ENCODE results near the gene GGNBP2. TPM values are rescaled to one million over a fixed set of nuclear protein-coding genes. Genes with fewer than 3 reads are reported as not detected.

The GGNBP2 gene
- total RNA-seq, 1 donor from 2014 or later, result 41.7 TPM

- peaks cover 9% of the 10 kb centered on the region for H3K4me1 ChIP-seq
- no peak for DNase-seq
- no peaks in the 10 kb centered on the region for H3K9me3 ChIP-seq (replicated peaks)
- H3K27ac ChIP-seq (replicated peaks), result no peak overlapping the region
- intact Hi-C loops (cut with micrococcal nuclease), result no loop called here
- peaks cover 65% of the 10 kb centered on the region for H3K36me3 ChIP-seq
- TF ChIP-seq CTCF (IDR thresholded peaks at IDR 0.05; ENCODE audit: borderline replicate concordance), result no peak
- H3K27me3 ChIP-seq (ENCODE audit: low read depth), result no peaks in the 10 kb centered on the region
- no peak overlapping the region for H3K4me3 ChIP-seq
Measured at GRCh38 chr17:36510636-36511035, 34.1 kb upstream of the GGNBP2 start.

GRCh38 chr17:36511216-36511615 lies 33.5 kb upstream of the GGNBP2 start:
- DNase-seq, result no peak
- H3K27ac ChIP-seq (replicated peaks), result no peak overlapping the region
- intact Hi-C loops (cut with micrococcal nuclease), result no loop called here
- peaks cover 65% of the 10 kb centered on the region for H3K36me3 ChIP-seq
- no peaks in the 10 kb centered on the region for H3K27me3 ChIP-seq (ENCODE audit: low read depth)
- H3K4me1 ChIP-seq, result peaks cover 9% of the 10 kb centered on the region
- no peak for TF ChIP-seq CTCF (IDR thresholded peaks at IDR 0.05; ENCODE audit: borderline replicate concordance)
- H3K9me3 ChIP-seq (replicated peaks), result no peaks in the 10 kb centered on the region
- no peak overlapping the region for H3K4me3 ChIP-seq

GRCh38 chr17:36512641-36513040 lies 32.1 kb upstream of the GGNBP2 start:
- DNase-seq, result no peak
- H3K27me3 ChIP-seq (ENCODE audit: low read depth), result no peaks in the 10 kb centered on the region
- H3K36me3 ChIP-seq, result peaks cover 51% of the 10 kb centered on the region
- intact Hi-C loops (cut with micrococcal nuclease), result no loop called here
- H3K27ac ChIP-seq (replicated peaks), result no peak overlapping the region
- no peak overlapping the region for H3K4me3 ChIP-seq
- no peaks in the 10 kb centered on the region for H3K9me3 ChIP-seq (replicated peaks)
- H3K4me1 ChIP-seq, result peaks cover 9% of the 10 kb centered on the region
- TF ChIP-seq CTCF (IDR thresholded peaks at IDR 0.05; ENCODE audit: borderline replicate concordance), result no peak

- no peak for TF ChIP-seq CTCF (IDR thresholded peaks at IDR 0.05; ENCODE audit: borderline replicate concordance)
- Histone ChIP-seq H3K27me3 (ENCODE audit: low read depth) (no peaks in the 10 kb centered on the region), H3K27ac (replicated peaks) (no peak overlapping the region), H3K4me3 (no peak overlapping the region), H3K36me3 (peaks cover 44% of the 10 kb centered on the region), H3K9me3 (replicated peaks) (no peaks in the 10 kb centered on the region), H3K4me1 (peaks cover 9% of the 10 kb centered on the region)
- intact Hi-C loops (cut with micrococcal nuclease), result no loop called here
- DNase-seq, result no peak
Measured at GRCh38 chr17:36514856-36515255, 29.9 kb upstream of the GGNBP2 start.

- no peak for DNase-seq
- no peaks in the 10 kb centered on the region for H3K9me3 ChIP-seq (replicated peaks)
- H3K4me3 ChIP-seq, result no peak overlapping the region
- no peak for TF ChIP-seq CTCF (IDR thresholded peaks at IDR 0.05; ENCODE audit: borderline replicate concordance)
- intact Hi-C loops (cut with micrococcal nuclease), result no loop called here
- H3K27me3 ChIP-seq (ENCODE audit: low read depth), result no peaks in the 10 kb centered on the region
- peaks cover 9% of the 10 kb centered on the region for H3K4me1 ChIP-seq
- peaks cover 48% of the 10 kb centered on the region for H3K36me3 ChIP-seq
- no peak overlapping the region for H3K27ac ChIP-seq (replicated peaks)
Measured at GRCh38 chr17:36515837-36516236, 28.9 kb upstream of the GGNBP2 start.

- H3K36me3 ChIP-seq, result peaks cover 85% of the 10 kb centered on the region
- no peaks in the 10 kb centered on the region for H3K27me3 ChIP-seq (ENCODE audit: low read depth)
- H3K27ac ChIP-seq (replicated peaks), result no peak overlapping the region
- no peaks in the 10 kb centered on the region for H3K9me3 ChIP-seq (replicated peaks)
- intact Hi-C loops (cut with micrococcal nuclease), result no loop called here
- no peak for TF ChIP-seq CTCF (IDR thresholded peaks at IDR 0.05; ENCODE audit: borderline replicate concordance)
- DNase-seq, result no peak
- no peak overlapping the region for H3K4me3 ChIP-seq
- H3K4me1 ChIP-seq, result no peaks in the 10 kb centered on the region
Measured at GRCh38 chr17:36523113-36523512, 21.6 kb upstream of the GGNBP2 start.
